HUES6 (cell line): ENCODE data around the gene IQCN.

Source experiments
- H3K27ac ChIP-seq: 2 replicates; pipeline ENCODE4 v1.7.0; 2013; ENCODE audit warnings: low read depth, mild to moderate bottlenecking, low read length, inconsistent platforms
- H3K27me3 ChIP-seq: 2 replicates; pipeline ENCODE4 v1.6.1; 2013; ENCODE audit warnings: low read length; ENCODE audit not compliant: control insufficient read depth, insufficient read depth
- H3K36me3 ChIP-seq: 2 replicates; pipeline ENCODE4 v1.6.1; 2013; ENCODE audit warnings: low read length; ENCODE audit not compliant: control insufficient read depth, insufficient read depth
- H3K4me1 ChIP-seq: 2 replicates; pipeline ENCODE4 v1.6.1; 2013; ENCODE audit warnings: low read length; ENCODE audit not compliant: control insufficient read depth, insufficient read depth
- H3K4me3 ChIP-seq: 2 replicates; pipeline ENCODE4 v1.5.1; 2013; ENCODE audit warnings: low read depth, low read length
- H3K9ac ChIP-seq: one replicate; pipeline ENCODE4 v1.6.1; 2013; ENCODE audit warnings: mild to moderate bottlenecking, low read length
- H3K9me3 ChIP-seq: 2 replicates; pipeline ENCODE4 v1.6.1; 2013; ENCODE audit warnings: low read depth, low read length; ENCODE audit not compliant: control insufficient read depth, insufficient read depth

The IQCN gene

DNA sequence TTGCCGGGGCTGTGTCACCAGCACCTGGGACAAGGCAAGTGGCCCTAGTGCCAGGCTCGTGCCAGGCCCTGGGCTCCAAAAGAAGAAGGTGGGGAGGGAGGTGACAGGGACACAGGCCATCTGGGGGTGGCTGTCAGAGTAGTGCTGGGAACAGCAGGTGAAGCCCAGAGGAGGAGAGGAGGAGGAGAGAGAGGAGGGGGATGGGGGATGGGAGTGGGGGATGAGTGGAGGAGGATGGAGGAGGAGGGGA, 29.9 kb upstream of the IQCN start:
- Histone ChIP-seq H3K9ac (no peak overlapping the region), H3K27ac (no peak overlapping the region), H3K4me3 (peak overlapping the region; percentile 51; the same call in 1 of the 2 replicates), H3K4me1 (peaks cover 22% of the 10 kb centered on the region), H3K9me3 (no peaks in the 10 kb centered on the region), H3K27me3 (no peaks in the 10 kb centered on the region), H3K36me3 (peaks cover 32% of the 10 kb centered on the region)

DNA sequence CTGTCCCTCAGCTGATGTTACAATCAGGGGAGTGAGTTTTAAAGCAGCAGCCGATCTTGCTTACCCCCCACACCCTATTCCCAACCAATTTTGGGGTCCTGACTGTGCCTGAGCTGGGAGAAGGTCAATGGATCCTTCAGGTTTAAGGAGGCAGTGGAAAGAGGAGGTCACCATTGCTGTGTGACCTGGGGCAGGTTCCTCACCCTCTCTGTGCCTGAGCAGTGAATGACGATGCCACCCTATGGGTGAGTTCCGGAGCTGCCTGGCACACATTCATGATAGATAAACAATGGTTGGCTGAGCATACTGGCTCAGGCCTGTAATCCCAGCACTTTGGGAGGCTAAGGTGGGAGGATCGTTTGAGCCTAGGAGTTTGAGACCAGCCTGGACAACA, 27.5 kb upstream of the IQCN start:
- Histone ChIP-seq H3K4me3 (no peak overlapping the region), H3K36me3 (peaks cover 9% of the 10 kb centered on the region), H3K27ac (no peak overlapping the region), H3K27me3 (no peaks in the 10 kb centered on the region), H3K9me3 (no peaks in the 10 kb centered on the region), H3K9ac (no peak overlapping the region), H3K4me1 (peaks cover 22% of the 10 kb centered on the region)

DNA sequence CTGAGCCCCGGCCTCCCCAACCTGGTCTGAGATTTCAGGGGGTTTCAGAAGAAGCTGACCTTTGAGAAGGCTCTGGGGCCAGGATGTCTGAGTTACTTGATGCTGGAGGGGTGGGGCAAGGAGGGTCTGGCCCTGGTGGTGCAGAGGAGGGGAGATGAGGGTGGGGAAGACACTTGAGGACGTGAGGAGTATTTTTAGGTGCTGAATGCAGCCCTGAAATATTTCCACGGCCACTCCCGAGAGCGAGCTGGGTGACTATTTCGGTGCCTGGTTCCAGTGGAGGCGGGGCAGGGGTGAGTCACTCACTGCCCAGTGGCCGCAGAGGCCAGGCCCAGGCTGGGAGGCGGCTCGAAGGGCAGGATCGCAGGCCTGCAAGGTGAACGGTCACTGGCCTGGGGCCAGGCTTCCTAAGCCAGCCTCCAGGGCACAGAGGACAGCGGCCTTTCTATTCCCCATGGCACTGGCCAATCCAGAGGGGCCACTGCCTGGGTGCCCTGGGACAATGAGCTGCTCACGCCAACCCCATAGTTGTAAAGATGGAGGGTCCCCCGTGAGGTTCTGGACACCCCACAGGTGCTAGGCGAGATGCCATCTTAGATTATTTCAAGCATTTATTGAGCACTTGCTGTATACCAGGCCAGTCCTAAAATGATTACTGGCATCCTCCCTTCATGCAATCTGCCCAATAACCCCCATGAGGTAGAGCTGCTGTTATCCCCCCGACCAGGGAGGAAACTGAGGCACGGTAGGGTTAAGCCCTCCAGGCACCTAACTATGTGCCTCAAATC, 26.9 kb upstream of the IQCN start:
- no peak overlapping the region for H3K27ac ChIP-seq
- no peaks in the 10 kb centered on the region for H3K27me3 ChIP-seq
- no peaks in the 10 kb centered on the region for H3K9me3 ChIP-seq
- H3K36me3 ChIP-seq = peaks cover 3% of the 10 kb centered on the region
- H3K4me3 ChIP-seq = no peak overlapping the region
- H3K9ac ChIP-seq = no peak overlapping the region
- H3K4me1 ChIP-seq = peaks cover 22% of the 10 kb centered on the region

DNA sequence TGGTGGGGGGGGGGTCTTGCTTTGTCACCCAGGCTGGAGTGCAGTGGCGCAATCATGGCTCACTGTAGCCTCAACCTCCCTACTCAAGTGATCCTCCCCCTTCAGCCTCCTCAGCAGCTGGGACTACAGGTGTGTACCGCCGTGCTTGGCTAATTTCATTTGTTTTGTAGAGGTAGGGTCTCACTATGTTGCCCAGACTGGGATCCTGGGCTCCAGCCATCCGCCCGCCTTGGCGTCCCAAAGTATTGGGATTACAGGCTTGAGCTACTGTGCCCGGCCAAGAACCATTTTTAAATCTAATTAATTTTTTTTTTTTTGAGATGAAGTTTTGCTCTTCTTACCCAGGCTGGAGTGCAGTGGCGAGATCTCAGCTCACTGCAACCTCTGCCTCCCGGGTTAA, 25.4 kb upstream of the IQCN start:
- peaks cover 13% of the 10 kb centered on the region for H3K4me1 ChIP-seq
- no peak overlapping the region for H3K9ac ChIP-seq
- no peaks in the 10 kb centered on the region for H3K27me3 ChIP-seq
- H3K9me3 ChIP-seq = no peaks in the 10 kb centered on the region
- H3K27ac ChIP-seq = no peak overlapping the region
- no peak overlapping the region for H3K4me3 ChIP-seq
- no peaks in the 10 kb centered on the region for H3K36me3 ChIP-seq

DNA sequence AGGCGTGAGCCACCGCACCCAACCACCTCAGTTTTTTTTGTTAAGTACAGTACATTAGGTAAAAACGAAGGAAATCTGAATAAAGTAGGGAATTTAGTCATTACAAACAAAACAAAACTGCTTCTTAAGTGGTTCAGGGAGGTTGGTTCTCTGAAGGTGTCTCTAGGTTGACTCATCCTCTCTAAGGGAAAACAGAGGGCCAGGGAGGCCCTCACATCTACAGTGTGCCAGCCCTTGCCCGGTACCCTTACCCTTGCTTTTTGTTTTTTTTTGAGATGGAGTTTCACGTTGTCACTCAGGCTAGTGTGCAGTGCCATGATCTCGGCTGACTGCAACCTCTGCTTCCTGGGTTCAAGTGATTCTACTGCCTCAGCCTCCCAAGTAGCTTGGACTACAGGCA, 24.3 kb upstream of the IQCN start:
- Histone ChIP-seq H3K27ac (no peak overlapping the region), H3K9me3 (no peaks in the 10 kb centered on the region), H3K27me3 (no peaks in the 10 kb centered on the region), H3K9ac (no peak overlapping the region), H3K4me3 (no peak overlapping the region), H3K4me1 (peaks cover 13% of the 10 kb centered on the region), H3K36me3 (no peaks in the 10 kb centered on the region)

DNA sequence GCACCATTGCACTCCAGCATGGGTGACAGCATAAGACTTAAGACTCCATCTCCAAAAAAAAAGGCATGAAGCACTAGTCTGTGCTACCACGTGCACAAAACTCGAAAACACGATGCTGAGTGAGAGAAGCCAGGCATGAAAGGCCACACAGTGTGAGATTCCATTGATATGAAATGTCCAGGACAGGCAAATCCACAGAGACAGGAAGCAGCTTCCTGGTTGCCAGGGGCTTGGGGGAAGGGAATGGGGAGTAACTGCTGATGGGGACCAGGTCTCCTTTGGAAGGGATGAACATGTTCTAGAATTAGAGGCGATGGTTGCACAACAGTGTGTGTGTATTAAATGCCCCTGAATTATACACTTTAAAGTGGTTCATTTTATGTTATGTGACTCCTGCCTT, 23.1 kb upstream of the IQCN start:
- Histone ChIP-seq H3K9me3 (no peaks in the 10 kb centered on the region), H3K27ac (no peak overlapping the region), H3K27me3 (no peaks in the 10 kb centered on the region), H3K36me3 (no peaks in the 10 kb centered on the region), H3K4me3 (no peak overlapping the region), H3K9ac (no peak overlapping the region), H3K4me1 (peaks cover 16% of the 10 kb centered on the region)

DNA sequence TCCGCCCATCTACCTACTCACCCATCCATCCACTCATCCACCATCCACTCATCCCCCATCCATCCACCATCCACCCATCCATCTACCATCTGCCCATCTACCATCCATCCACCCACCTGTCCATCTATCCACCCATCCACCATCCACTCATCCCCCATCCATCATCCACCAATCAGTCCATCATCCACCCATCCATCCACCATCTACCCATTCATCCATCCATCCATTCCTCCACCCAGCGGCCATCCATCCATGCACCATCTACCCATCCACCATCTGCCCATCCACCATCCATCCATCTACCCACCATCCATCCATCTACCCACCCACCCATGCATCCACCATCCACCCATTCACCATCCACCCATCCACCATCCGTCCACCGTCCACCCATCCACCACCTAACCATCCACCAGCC, 20.8 kb upstream of the IQCN start:
- Histone ChIP-seq H3K9me3 (no peaks in the 10 kb centered on the region), H3K9ac (no peak overlapping the region), H3K4me3 (no peak overlapping the region), H3K27me3 (no peaks in the 10 kb centered on the region), H3K4me1 (peaks cover 18% of the 10 kb centered on the region), H3K36me3 (no peaks in the 10 kb centered on the region), H3K27ac (no peak overlapping the region)

DNA sequence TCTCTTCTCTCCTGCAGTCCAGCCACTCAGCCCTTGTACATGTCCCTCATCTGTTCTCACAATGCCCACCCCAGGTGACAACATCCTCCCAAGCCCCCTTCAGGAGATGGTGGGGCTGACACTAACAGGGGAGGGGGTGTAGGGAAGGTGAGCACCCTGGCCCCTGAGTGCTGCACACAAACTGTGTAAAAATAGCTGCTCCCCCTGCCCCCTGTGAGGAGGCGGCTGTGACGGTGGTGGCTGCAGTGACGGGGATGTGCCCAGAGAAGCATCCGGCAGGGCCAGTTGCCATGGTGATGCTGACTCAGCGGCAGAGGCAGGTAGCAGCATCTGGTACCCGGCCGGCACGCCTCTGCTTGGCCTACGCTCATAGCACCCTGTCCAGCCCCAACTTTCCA, 20.2 kb upstream of the IQCN start:
- Histone ChIP-seq H3K27ac (no peak overlapping the region), H3K4me3 (no peak overlapping the region), H3K27me3 (no peaks in the 10 kb centered on the region), H3K9me3 (no peaks in the 10 kb centered on the region), H3K36me3 (no peaks in the 10 kb centered on the region), H3K9ac (no peak overlapping the region), H3K4me1 (peaks cover 21% of the 10 kb centered on the region)

DNA sequence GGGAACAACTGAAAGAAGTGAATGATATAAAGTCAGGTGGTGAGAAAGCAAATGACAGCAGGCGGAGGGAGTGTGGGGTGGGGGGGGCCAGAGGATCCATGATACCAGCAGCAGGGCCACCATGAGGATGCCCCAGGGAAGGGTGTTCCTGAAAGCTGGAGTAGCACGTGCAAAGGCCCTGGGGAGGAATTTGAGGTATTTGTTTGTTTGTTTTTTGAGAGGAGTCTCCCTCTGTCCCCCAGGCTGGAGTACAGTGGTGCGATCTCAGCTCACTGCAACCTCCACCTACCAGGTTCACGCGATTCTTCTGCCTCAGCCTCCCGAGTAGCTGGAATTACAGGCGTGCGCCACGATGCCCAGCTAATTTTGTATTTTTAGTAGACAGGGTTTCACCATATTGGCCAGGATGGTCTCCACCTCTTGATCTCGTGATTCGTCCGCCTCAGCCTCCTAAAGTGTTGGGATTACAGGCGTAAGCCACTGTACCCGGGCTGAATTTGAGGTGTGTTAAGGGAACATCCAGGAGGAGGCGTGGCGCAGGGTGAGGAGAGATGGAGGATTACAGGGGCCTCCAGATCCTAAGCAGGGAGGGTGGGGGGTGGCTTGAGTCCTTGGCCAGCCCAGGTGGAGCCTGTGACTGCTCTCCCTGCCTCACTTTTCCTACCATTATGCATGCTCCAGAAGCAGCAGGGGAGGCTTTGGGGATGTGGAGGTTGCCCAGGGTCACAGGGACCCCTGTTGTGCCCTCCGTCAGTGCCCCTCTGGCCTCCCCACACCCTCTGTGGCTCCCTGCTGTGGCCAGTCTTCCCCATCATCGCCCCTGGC, 19.6 kb upstream of the IQCN start:
- Histone ChIP-seq H3K27ac (peak overlapping the region; percentile 88; the same call in 1 of the 2 replicates), H3K4me3 (peak overlapping the region; percentile 63), H3K9me3 (no peaks in the 10 kb centered on the region), H3K9ac (peak overlapping the region; percentile 69), H3K36me3 (no peaks in the 10 kb centered on the region), H3K4me1 (peaks cover 21% of the 10 kb centered on the region), H3K27me3 (no peaks in the 10 kb centered on the region)

DNA sequence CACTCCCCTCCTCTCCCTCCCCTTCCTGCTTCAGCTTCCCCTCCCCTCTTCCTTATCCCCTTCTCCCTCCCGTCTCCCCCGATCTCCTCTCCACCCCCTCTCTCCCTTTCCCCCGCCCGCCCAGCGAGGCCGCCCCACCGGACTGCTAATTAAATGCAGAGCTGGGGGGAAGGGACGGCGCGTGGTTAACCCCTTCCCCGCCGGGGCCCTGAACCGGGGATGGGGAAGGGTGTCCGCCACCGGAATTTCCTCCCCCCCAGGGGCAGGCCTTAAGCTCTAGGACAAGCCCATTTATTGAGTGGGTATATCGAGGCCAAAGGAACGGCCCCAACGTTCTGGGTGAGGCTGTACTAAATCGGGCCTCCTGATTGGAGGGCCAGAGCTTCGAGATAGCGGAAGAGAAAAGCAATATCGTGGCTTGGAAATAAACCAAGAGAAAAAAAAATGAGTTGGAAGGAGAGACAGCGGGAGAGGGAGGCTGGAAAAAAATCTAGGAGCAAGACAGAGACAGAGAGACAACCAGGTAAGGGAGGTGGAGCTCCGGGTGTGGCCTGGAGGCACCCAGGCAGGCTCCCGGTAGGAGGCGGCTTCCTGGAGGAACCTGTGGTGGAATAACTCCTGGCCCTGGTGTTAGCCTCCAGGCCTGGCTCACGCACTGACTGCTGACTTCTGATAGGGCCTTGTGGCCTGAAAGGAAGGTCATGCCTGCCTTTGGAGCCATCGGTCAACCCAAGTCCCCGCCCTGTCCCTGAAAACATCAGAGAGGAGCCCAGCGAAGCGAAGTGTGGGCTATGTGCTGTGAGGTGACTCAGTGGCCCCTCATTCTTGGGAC, 18.8 kb upstream of the IQCN start:
- H3K9me3 ChIP-seq = no peaks in the 10 kb centered on the region
- H3K4me3 ChIP-seq = peak overlapping the region; percentile 66
- H3K27me3 ChIP-seq = no peaks in the 10 kb centered on the region
- H3K4me1 ChIP-seq = peaks cover 26% of the 10 kb centered on the region
- H3K36me3 ChIP-seq = no peaks in the 10 kb centered on the region
- H3K27ac ChIP-seq = peak overlapping the region; percentile 93; the same call in 1 of the 2 replicates
- peak overlapping the region; percentile 86 for H3K9ac ChIP-seq

DNA sequence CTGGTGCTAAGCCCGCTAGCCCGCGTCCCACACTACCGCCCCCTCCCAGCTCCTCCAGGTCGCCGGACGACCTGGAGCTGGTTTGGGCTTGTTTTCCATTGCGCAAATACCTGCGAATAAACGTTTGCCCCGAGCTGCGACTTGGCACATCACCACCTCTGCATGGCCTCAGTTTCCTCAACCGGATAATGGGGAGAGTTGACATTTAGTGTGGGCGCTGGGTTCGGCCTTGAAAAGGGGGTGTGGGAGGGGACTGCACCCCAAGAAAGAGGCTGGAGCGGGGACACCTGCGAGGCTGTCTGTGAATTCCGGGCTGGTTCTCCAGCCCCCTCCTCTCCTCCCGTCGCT, 18.2 kb upstream of the IQCN start:
- Histone ChIP-seq H3K4me1 (peaks cover 28% of the 10 kb centered on the region), H3K27ac (peak overlapping the region; percentile 93)

More for the DNA sequence above, 18.2 kb upstream of the IQCN start:
- Histone ChIP-seq H3K9me3 (no peaks in the 10 kb centered on the region), H3K4me3 (peak overlapping the region; percentile 66), H3K27me3 (no peaks in the 10 kb centered on the region), H3K36me3 (no peaks in the 10 kb centered on the region), H3K9ac (peak overlapping the region; percentile 86)
